DOHH2 (cell line): ENCODE measurements around the gene RBBP8NL.

ENCODE experiments used
- H3F3A ChIP-seq: fragments of 200-600 bp; sonication (generic), shearing (Covaris generic); 2 replicates; pipeline ENCODE4 v1.6.0; 2016; ENCODE audit warnings: antibody characterized with exemption, mild to moderate bottlenecking; ENCODE audit not compliant: control insufficient read depth, insufficient read depth
- H3K27ac ChIP-seq: fragments of 200-600 bp; sonication (generic); 2 replicates; pipeline ENCODE4 v1.5.1; 2014; ENCODE audit warnings: low read depth, mild to moderate bottlenecking, low read length, moderate library complexity
- H3K27me3 ChIP-seq: fragments of 200-600 bp; sonication (generic); 2 replicates; pipeline ENCODE4 v1.6.1; 2014; ENCODE audit warnings: mild to moderate bottlenecking, low read length, mixed read lengths; ENCODE audit not compliant: control insufficient read depth
- H3K36me3 ChIP-seq: fragments of 200-600 bp; sonication (generic); 2 replicates; pipeline ENCODE4 v1.6.1; 2014; ENCODE audit warnings: mild to moderate bottlenecking, low read length, moderate library complexity, mixed read lengths; ENCODE audit not compliant: control insufficient read depth
- H3K4me1 ChIP-seq: fragments of 200-600 bp; sonication (generic); 2 replicates; pipeline ENCODE4 v1.6.1; 2014; ENCODE audit warnings: mild to moderate bottlenecking, low read length, mixed read lengths; ENCODE audit not compliant: control insufficient read depth
- H3K4me2 ChIP-seq: fragments of 200-600 bp; sonication (generic); 2 replicates; pipeline ENCODE4 v1.6.0; 2014; ENCODE audit warnings: mild to moderate bottlenecking, low read length, moderate library complexity
- H3K4me3 ChIP-seq: fragments of 200-600 bp; sonication (generic); 2 replicates; pipeline ENCODE4 v1.5.1; 2014; ENCODE audit warnings: mild to moderate bottlenecking, low read length, mixed read lengths
- H3K79me2 ChIP-seq: fragments of 200-600 bp; sonication (generic); 2 replicates; pipeline ENCODE4 v1.6.1; 2014; ENCODE audit warnings: mild to moderate bottlenecking, low read length, mixed read lengths; ENCODE audit not compliant: control insufficient read depth
- H3K9me2 ChIP-seq: fragments of 200-600 bp; sonication (generic); replicated peaks from 2 replicates; pipeline ENCODE4 v1.6.1; 2014; ENCODE audit warnings: mild to moderate bottlenecking, low read length, mixed read lengths; ENCODE audit not compliant: control insufficient read depth
- H3K9me3 ChIP-seq: fragments of 200-600 bp; sonication (generic); 2 replicates; pipeline ENCODE4 v1.6.1; 2014; ENCODE audit warnings: antibody characterized with exemption, low read length, mixed read lengths; ENCODE audit not compliant: control insufficient read depth, insufficient read depth
- H4K20me1 ChIP-seq: fragments of 200-600 bp; sonication (generic); 2 replicates; pipeline ENCODE4 v1.6.0; 2014; ENCODE audit warnings: low read depth, mild to moderate bottlenecking, antibody characterized with exemption, low read length, moderate library complexity; ENCODE audit not compliant: control insufficient read depth, insufficient read depth
- EZH2phosphoT487 ChIP-seq: fragments of 200-600 bp; sonication (generic); IDR thresholded peaks from 2 replicates; pipeline ENCODE4 v1.6.1; 2017; ENCODE audit warnings: borderline replicate concordance, mild to moderate bottlenecking, antibody characterized with exemption, low read length, moderate library complexity, mixed read lengths
- TF ChIP-seq, protein P1 (sequence below): fragments of 200-600 bp; sonication (generic); IDR thresholded peaks from one replicate; pipeline ENCODE4 v1.5.1; 2014; ENCODE audit warnings: antibody characterized with exemption, mild to moderate bottlenecking, low read depth, low read length; ENCODE audit not compliant: poor library complexity, severe bottlenecking

Gene RBBP8NL

GRCh38 chr20:62381842-62382241 is 45.5 kb downstream of the RBBP8NL start:
- H3K27ac ChIP-seq, result no peak overlapping the region
- no peaks in the 10 kb centered on the region for H3K9me3 ChIP-seq
- no peaks in the 10 kb centered on the region for H3K27me3 ChIP-seq
- H4K20me1 ChIP-seq, result no peaks in the 10 kb centered on the region; the same call in 1 of the 2 replicates
- H3K4me1 ChIP-seq, result peaks cover 20% of the 10 kb centered on the region
- no peak for TF ChIP-seq EZH2phosphoT487
- TF ChIP-seq, protein P1, sequence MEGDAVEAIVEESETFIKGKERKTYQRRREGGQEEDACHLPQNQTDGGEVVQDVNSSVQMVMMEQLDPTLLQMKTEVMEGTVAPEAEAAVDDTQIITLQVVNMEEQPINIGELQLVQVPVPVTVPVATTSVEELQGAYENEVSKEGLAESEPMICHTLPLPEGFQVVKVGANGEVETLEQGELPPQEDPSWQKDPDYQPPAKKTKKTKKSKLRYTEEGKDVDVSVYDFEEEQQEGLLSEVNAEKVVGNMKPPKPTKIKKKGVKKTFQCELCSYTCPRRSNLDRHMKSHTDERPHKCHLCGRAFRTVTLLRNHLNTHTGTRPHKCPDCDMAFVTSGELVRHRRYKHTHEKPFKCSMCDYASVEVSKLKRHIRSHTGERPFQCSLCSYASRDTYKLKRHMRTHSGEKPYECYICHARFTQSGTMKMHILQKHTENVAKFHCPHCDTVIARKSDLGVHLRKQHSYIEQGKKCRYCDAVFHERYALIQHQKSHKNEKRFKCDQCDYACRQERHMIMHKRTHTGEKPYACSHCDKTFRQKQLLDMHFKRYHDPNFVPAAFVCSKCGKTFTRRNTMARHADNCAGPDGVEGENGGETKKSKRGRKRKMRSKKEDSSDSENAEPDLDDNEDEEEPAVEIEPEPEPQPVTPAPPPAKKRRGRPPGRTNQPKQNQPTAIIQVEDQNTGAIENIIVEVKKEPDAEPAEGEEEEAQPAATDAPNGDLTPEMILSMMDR, result no peak
- peaks cover 3% of the 10 kb centered on the region; the same call in 1 of the 2 replicates for H3F3A ChIP-seq
- no peak overlapping the region for H3K4me3 ChIP-seq
- peaks cover 42% of the 10 kb centered on the region for H3K36me3 ChIP-seq
- H3K4me2 ChIP-seq, result no peak overlapping the region
- H3K79me2 ChIP-seq, result peaks cover 47% of the 10 kb centered on the region
- H3K9me2 ChIP-seq, result no peaks in the 10 kb centered on the region

- Histone ChIP-seq H3K9me3 (no peaks in the 10 kb centered on the region), H3K4me2 (no peak overlapping the region), H3K27ac (no peak overlapping the region), H3K79me2 (peaks cover 41% of the 10 kb centered on the region), H3F3A (peaks cover 3% of the 10 kb centered on the region; the same call in 1 of the 2 replicates), H3K4me3 (no peak overlapping the region), H3K36me3 (peaks cover 37% of the 10 kb centered on the region), H4K20me1 (no peaks in the 10 kb centered on the region; the same call in 1 of the 2 replicates), H3K9me2 (no peaks in the 10 kb centered on the region), H3K27me3 (no peaks in the 10 kb centered on the region), H3K4me1 (peaks cover 20% of the 10 kb centered on the region)
- TF ChIP-seq, protein P1, result no peak
Observed at GRCh38 chr20:62381202-62381797, 46.0 kb downstream of the RBBP8NL start.

GRCh38 chr20:62378215-62378614 is 49.1 kb downstream of the RBBP8NL start:
- H4K20me1 ChIP-seq, result no peaks in the 10 kb centered on the region
- H3K9me2 ChIP-seq, result no peaks in the 10 kb centered on the region
- peaks cover 12% of the 10 kb centered on the region; the same call in 1 of the 2 replicates for H3K79me2 ChIP-seq
- H3F3A ChIP-seq, result no peaks in the 10 kb centered on the region
- no peak for TF ChIP-seq EZH2phosphoT487
- TF ChIP-seq, protein P1, result no peak
- H3K27ac ChIP-seq, result no peak overlapping the region
- H3K36me3 ChIP-seq, result peaks cover 18% of the 10 kb centered on the region
- H3K4me1 ChIP-seq, result peaks cover 12% of the 10 kb centered on the region
- H3K9me3 ChIP-seq, result no peaks in the 10 kb centered on the region
- H3K27me3 ChIP-seq, result no peaks in the 10 kb centered on the region
- H3K4me3 ChIP-seq, result no peak overlapping the region
- no peak overlapping the region for H3K4me2 ChIP-seq
